ENCODE results near the gene WIPF3. TPM values are rescaled to one million over a fixed set of nuclear protein-coding genes. Genes with fewer than 3 reads are reported as not detected.

The WIPF3 gene
- total RNA-seq, 1 donor: not detected

DNA sequence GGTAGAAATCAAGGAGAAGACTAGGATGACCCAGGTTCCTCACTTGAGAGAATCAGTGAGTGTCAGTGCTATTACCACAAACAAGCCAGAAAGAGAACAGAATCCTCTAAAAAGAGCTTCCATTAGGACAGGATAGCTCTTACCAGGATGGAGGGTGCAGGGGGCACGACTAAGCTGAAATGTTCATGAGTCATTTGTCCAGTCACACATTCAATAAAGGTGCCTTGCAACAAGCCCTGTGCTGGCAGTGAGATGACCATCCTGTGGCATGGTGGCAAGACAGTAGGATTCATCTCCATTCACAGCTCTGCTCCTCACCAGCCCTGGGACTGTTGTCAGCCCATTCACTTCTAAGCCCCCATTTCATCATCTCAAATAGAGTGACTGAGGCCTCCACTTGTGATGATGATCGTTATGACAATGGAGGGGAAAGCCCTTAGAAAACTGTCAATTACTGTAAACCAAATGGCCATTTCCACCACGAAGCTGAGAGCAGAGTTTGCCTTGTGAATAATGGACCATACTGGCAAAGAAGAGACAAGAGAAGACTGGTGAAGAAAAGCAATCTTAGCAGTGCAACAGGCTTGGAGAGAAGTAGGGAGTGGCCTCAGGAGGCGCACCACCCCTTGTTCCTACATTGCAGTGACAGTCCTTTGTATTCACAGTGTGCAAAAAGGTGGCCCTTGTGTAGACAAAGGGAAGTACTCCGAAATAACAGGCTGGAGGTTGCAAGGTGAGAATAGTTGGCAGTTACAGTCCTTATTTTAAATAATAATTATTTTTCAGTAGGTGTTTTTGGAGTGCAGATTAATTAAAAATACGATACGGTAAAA lies 9.0 kb upstream of the WIPF3 start:
- DNase-seq (ENCODE audit: low read depth): no peak
- H3K4me3 ChIP-seq (ENCODE audit: low read depth, low read length): no peak overlapping the region
- TF ChIP-seq, protein P1, sequence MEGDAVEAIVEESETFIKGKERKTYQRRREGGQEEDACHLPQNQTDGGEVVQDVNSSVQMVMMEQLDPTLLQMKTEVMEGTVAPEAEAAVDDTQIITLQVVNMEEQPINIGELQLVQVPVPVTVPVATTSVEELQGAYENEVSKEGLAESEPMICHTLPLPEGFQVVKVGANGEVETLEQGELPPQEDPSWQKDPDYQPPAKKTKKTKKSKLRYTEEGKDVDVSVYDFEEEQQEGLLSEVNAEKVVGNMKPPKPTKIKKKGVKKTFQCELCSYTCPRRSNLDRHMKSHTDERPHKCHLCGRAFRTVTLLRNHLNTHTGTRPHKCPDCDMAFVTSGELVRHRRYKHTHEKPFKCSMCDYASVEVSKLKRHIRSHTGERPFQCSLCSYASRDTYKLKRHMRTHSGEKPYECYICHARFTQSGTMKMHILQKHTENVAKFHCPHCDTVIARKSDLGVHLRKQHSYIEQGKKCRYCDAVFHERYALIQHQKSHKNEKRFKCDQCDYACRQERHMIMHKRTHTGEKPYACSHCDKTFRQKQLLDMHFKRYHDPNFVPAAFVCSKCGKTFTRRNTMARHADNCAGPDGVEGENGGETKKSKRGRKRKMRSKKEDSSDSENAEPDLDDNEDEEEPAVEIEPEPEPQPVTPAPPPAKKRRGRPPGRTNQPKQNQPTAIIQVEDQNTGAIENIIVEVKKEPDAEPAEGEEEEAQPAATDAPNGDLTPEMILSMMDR (IDR thresholded peaks at IDR 0.05; ENCODE audit: insufficient read depth, low read length): no peak

DNA sequence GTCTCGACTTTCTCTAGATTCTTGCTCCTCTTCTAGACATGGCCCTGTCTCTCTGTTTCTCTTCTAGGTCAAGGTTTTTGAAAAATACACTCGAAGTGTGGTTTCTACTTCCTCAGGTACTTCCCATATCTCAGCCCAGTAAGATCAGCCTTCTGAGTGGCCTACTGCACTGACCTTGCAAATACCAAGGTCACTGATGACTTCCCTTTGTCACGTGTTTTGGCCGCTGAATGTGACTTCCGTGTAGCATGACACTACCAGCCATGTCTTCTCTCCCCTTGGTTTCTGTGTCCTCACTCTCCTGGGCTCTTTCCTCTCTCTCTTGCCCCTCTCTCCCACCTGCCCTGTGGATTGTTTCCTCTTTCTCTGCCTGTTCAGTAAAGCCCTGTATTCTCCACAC lies 7.9 kb upstream of the WIPF3 start:
- H3K4me3 ChIP-seq (ENCODE audit: low read depth, low read length): no peak overlapping the region
- TF ChIP-seq, protein P1 (IDR thresholded peaks at IDR 0.05; ENCODE audit: insufficient read depth, low read length): no peak
- no peak for DNase-seq (ENCODE audit: low read depth)

DNA sequence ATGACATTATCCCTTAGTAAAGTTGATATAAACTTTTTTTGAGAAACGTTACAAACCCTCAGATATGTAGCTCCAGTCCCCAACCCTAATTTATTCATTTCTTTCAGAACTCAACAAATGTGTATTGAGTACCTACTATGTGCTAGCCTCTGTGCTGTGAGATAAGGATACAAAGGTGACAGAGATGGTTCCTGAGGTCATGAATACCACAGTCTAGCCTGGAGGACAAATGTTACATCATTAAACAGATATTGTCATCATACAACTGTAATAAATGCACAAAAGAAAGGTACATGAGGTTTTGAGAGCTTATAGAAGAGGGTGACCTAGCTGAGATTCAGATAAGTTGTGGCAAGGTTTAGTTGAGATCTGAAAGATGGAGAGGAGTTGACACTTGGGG lies 4.4 kb upstream of the WIPF3 start:
- TF ChIP-seq, protein P1 (IDR thresholded peaks at IDR 0.05; ENCODE audit: insufficient read depth, low read length): no peak
- no peak overlapping the region for H3K4me3 ChIP-seq (ENCODE audit: low read depth, low read length)
- DNase-seq (ENCODE audit: low read depth): no peak

DNA sequence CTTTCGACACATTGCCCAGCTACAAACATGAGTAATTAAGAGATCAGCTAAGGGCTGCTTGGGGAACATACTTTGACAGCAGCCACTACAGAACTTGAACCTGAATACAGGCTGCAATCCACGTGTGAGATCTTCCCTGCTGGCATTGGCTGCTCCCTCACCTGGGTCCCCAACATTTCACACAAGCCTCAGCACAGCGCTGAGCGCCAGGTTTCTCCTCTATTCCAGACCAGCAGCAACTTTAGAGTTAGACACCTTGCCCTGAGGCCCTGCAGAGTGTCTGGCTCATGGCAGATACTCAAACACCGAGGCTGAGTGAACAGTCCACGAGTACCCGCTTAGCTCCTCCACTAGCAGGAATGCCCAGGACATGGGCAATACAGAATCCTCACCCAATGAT lies 1.3 kb upstream of the WIPF3 start:
- TF ChIP-seq, protein P1 (IDR thresholded peaks at IDR 0.05; ENCODE audit: insufficient read depth, low read length): no peak
- H3K4me3 ChIP-seq (ENCODE audit: low read depth, low read length): no peak overlapping the region
- DNase-seq (ENCODE audit: low read depth): no peak

DNA sequence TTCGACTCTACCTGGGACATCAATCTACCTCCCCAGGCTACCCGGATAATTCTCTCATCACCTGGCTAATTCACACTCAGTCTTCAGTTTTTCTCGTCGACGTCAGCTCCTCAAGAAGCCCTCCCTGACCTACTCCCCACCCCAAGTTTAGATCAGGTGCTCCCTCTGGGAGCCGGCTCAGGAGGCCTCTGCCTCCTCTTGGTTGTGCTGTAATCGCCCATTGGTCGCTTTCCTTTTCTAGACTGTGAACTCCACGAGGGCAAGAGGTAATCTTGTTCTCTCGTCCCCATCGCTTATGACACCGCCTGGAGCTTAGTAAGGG lies 461 bp upstream of the WIPF3 start:
- no peak overlapping the region for H3K4me3 ChIP-seq (ENCODE audit: low read depth, low read length)
- TF ChIP-seq, protein P1 (IDR thresholded peaks at IDR 0.05; ENCODE audit: insufficient read depth, low read length): no peak
- no peak for DNase-seq (ENCODE audit: low read depth)

DNA sequence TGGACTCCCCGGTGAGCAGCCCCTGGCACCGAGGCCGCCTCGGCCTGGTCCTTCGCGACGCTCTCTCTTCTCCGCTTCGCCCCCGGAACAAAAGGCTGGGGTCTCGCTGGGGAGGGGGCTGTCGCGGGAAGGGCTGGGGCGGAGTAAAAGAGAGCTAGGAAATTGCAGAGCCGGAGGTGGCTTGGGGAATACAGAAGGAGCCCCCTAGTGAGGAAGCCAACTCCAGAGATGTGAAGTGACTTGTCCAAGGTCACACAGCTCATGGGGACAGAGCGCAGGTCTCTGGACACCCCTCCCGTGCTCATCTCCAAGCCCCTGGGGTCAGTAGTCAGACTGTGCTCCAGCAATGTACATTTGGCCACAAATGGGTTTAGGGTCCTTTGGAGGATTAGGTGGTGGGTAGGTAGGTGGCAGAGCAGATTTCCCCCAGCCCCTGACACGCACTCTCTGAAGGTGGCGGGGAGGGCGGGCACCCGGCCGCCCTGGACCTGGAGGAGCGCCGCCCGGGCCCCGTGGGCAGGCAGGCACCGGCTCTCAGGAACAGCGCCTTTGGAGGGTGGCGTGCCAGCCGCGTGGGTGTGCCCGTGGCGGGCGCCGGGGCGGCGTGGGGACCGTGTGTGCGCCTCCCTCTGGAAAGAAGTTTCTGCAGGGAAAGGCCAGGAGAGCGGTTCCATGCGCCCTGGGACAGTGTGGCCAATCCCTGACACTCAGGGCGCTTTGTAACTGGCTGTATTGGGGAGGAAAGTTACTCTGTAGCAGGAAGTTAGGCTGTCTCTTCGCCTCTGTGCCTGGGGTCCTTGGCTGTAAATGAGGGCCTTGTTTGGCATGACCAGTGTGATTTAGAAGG lies 910 bp downstream of the WIPF3 start:
- H3K4me3 ChIP-seq (ENCODE audit: low read depth, low read length): no peak overlapping the region
- DNase-seq (ENCODE audit: low read depth): no peak
- TF ChIP-seq, protein P1 (IDR thresholded peaks at IDR 0.05; ENCODE audit: insufficient read depth, low read length): no peak

All from fibroblast of the aortic adventitia (primary cell).